Posterior cingulate gyrus (tissue), 11 donors: Measurements from ENCODE around the gene BACH1.

Experiments used
- DNase-seq, 10 donors: peaks; one replicate each; pipeline versions ENCODE4 v3.0.0 to v3.0.0-alpha.2; 2020 to 2021; ENCODE audit warnings: mixed read lengths in 3 of 10
- intact Hi-C: fragments of 100-400 bp; cut with DNase I; formaldehyde crosslinking; loops from one replicate; pipeline ENCODE4 v1.15.1; 2023

The BACH1 gene

GRCh38 chr21:29311802-29312201 lies 13.1 kb downstream of the BACH1 start:
- DNase-seq = no peak

GRCh38 chr21:29312981-29313380 lies 14.3 kb downstream of the BACH1 start:
- intact Hi-C loops = no loop called here
- no peak for DNase-seq

More at GRCh38 chr21:29311802-29312201, 13.1 kb downstream of the BACH1 start:
- intact Hi-C loops = no loop called here

GRCh38 chr21:29313662-29314408 lies 15.1 kb downstream of the BACH1 start:
- intact Hi-C loops = no loop called here
- DNase-seq = no peak

- no peak for DNase-seq
- intact Hi-C loops = no loop called here
Measured at GRCh38 chr21:29315131-29315749, 16.5 kb downstream of the BACH1 start.

GRCh38 chr21:29316029-29316742 lies 17.5 kb downstream of the BACH1 start:
- intact Hi-C loops = no loop called here
- no peak for DNase-seq

- no peak for DNase-seq
Measured at GRCh38 chr21:29316806-29317205, 18.1 kb downstream of the BACH1 start.

GRCh38 chr21:29318354-29318753 lies 19.6 kb downstream of the BACH1 start:
- DNase-seq = peak in 1 of 10 donors; percentile 54
- intact Hi-C loops = no loop called here

More at GRCh38 chr21:29316806-29317205, 18.1 kb downstream of the BACH1 start:
- intact Hi-C loops = no loop called here

GRCh38 chr21:29320031-29320430 lies 21.3 kb downstream of the BACH1 start:
- DNase-seq = no peak
- intact Hi-C loops = no loop called here

GRCh38 chr21:29321217-29321616 lies 22.5 kb downstream of the BACH1 start:
- peak in 1 of 10 donors; percentile 52 for DNase-seq
- intact Hi-C loops = no loop called here

- DNase-seq = no peak
- intact Hi-C loops = no loop called here
Measured at GRCh38 chr21:29321932-29322928, 23.5 kb downstream of the BACH1 start.

- intact Hi-C loops = no loop called here
- peak in 1 of 10 donors; percentile 49 for DNase-seq
Measured at GRCh38 chr21:29323189-29323588, 24.5 kb downstream of the BACH1 start.

GRCh38 chr21:29326914-29327554 lies 28.3 kb downstream of the BACH1 start:
- intact Hi-C loops = no loop called here
- no peak for DNase-seq

- DNase-seq = no peak
- intact Hi-C loops = no loop called here
Measured at GRCh38 chr21:29329406-29329805, 30.7 kb downstream of the BACH1 start.

- intact Hi-C loops = no loop called here
- DNase-seq = no peak
Measured at GRCh38 chr21:29330797-29331196, 32.1 kb downstream of the BACH1 start.

- intact Hi-C loops = no loop called here
- no peak for DNase-seq
Measured at GRCh38 chr21:29332461-29333362, 34.0 kb downstream of the BACH1 start.

- DNase-seq = no peak
- intact Hi-C loops = no loop called here
Measured at GRCh38 chr21:29333406-29333805, 34.7 kb downstream of the BACH1 start.

- intact Hi-C loops = no loop called here
- DNase-seq = no peak
Measured at GRCh38 chr21:29334717-29335428, 36.2 kb downstream of the BACH1 start.

- intact Hi-C loops = no loop called here
- DNase-seq = no peak
Measured at GRCh38 chr21:29335720-29336119, 37.0 kb downstream of the BACH1 start.
